GM12878 (cell line): ENCODE measurements around the gene ZBTB7B. TPM values are rescaled to one million over a fixed set of nuclear protein-coding genes. Genes with fewer than 3 reads are reported as not detected.

ENCODE experiments used
- CUX1 ChIP-seq: IDR thresholded peaks from 2 replicates; pipeline ENCODE4 v1.6.1; 2012; ENCODE audit warnings: improper control_type of control experiment, low read depth, low read length; ENCODE audit not compliant: insufficient replicate concordance
- DPF2 ChIP-seq: fragments of 450-650 bp; IDR thresholded peaks from 2 replicates; pipeline ENCODE4 v1.6.1; 2017; ENCODE audit warnings: mild to moderate bottlenecking
- ETV6 ChIP-seq, 2 experiments: fragments of 450-650 bp in 1 of 2; IDR thresholded peaks in 1 of 2; conservative IDR thresholded peaks in 1 of 2; 2 replicates each; pipeline ENCODE4 v1.6.1; 2014; ENCODE audit warnings: antibody characterized with exemption in 1 of 2, borderline replicate concordance in 1 of 2, low read depth in 1 of 2, mild to moderate bottlenecking in 1 of 2, moderate library complexity in 1 of 2
- FOXK2 ChIP-seq: fragments of 450-650 bp; IDR thresholded peaks from 2 replicates; pipeline ENCODE4 v1.6.1; 2017; ENCODE audit warnings: mild to moderate bottlenecking, moderate library complexity
- HCFC1 ChIP-seq: fragments of 150-350 bp; IDR thresholded peaks from 2 replicates; pipeline ENCODE4 v1.6.1; 2014; ENCODE audit warnings: low read length
- KDM1A ChIP-seq: fragments of 200-600 bp; sonication (generic); IDR thresholded peaks from 2 replicates; pipeline ENCODE4 v1.6.1; 2016; ENCODE audit warnings: borderline replicate concordance
- KLF5 ChIP-seq: fragments of 450-650 bp; IDR thresholded peaks from 2 replicates; pipeline ENCODE4 v1.6.1; 2014; ENCODE audit warnings: mild to moderate bottlenecking; ENCODE audit not compliant: partially characterized antibody
- LARP7 ChIP-seq: fragments of 450-650 bp; IDR thresholded peaks from 2 replicates; pipeline ENCODE4 v1.6.1; 2017; ENCODE audit warnings: mild to moderate bottlenecking
- POLR2A ChIP-seq: IDR thresholded peaks from 2 replicates; pipeline ENCODE4 v1.6.1; 2011; ENCODE audit warnings: low read depth, mild to moderate bottlenecking, low read length
- RBBP5 ChIP-seq: fragments of 200-600 bp; sonication (generic); conservative IDR thresholded peaks from 2 replicates; pipeline ENCODE4 v1.6.1; 2016
- RFX5 ChIP-seq: IDR thresholded peaks from 2 replicates; pipeline ENCODE4 v1.6.1; 2011; ENCODE audit warnings: low read depth, low read length, improper control_type of control experiment
- SREBF2 ChIP-seq: IDR thresholded peaks from 2 replicates; pipeline ENCODE4 v1.6.1; 2012; ENCODE audit warnings: mild to moderate bottlenecking, low read length
- SUZ12 ChIP-seq: fragments of 200-600 bp; sonication (generic); IDR thresholded peaks from one replicate; pipeline ENCODE4 v1.6.1; 2018; ENCODE audit warnings: antibody characterized with exemption, mild to moderate bottlenecking; ENCODE audit not compliant: unreplicated experiment
- polyA plus RNA-seq, 11 experiments: library from polyadenylated mRNA; depleted of rRNA in 4 of 11; unstranded in 6 of 11; stranded (reverse) in 5 of 11; fragments of >200 nt; fragmentation: Nextera tagmentation in 4 of 11; fragmentation: Illumina TruSeq in 1 of 11; extraction: Ambion mirVana in 4 of 11; extraction: Trizol in 1 of 11; gene quantifications; 1 replicate in 1 of 11; 2 replicates in 10 of 11; pipeline versions ENCODE4 v1.2.1 to v1.2.3, GENCODE V29; 2011 to 2016; ENCODE audit warnings: inconsistent platforms in 2 of 11, missing spikeins in 2 of 11, low read depth in 1 of 11
- total RNA-seq, 4 experiments: library from RNA; depleted of rRNA in 3 of 4; stranded (reverse); fragments of >200 nt in 3 of 4; fragmentation: Illumina TruSeq in 1 of 4; extraction: Trizol in 1 of 4; gene quantifications; 2 replicates each; pipeline versions ENCODE4 v1.2.1 to v1.2.3, GENCODE V29; 2013 to 2021
- TF ChIP-seq, protein P1 (sequence below): fragments of 450-650 bp; IDR thresholded peaks from 2 replicates; pipeline ENCODE4 v1.6.1; 2016; ENCODE audit warnings: mild to moderate bottlenecking
- TF ChIP-seq, protein P2 (sequence below): fragments of 450-650 bp; IDR thresholded peaks from 2 replicates; pipeline ENCODE4 v1.6.1; 2017; ENCODE audit warnings: mild to moderate bottlenecking, moderate library complexity
- TF ChIP-seq, protein P3 (sequence below): fragments of 450-650 bp; formaldehyde crosslinking; IDR thresholded peaks from 2 replicates; pipeline ENCODE4 v1.4.0; 2020; ENCODE audit warnings: mild to moderate bottlenecking, moderate library complexity

ZBTB7B gene
- total and polyA plus RNA-seq, 10 of the 15 experiments (the other 5 are each of a cell fraction or from before 2014, with no cell fraction given), result 0.11 to 44.9 (median 11.3) TPM

GRCh38 chr1:155000726-155001424 is 1.7 kb upstream of the ZBTB7B start (continued):
- TF ChIP-seq KLF5 (peak; percentile 82), DPF2 (peak; percentile 83), RBBP5 (no peak), KDM1A (no peak), RFX5 (no peak; the same call in 1 of the 2 replicates), FOXK2 (no peak), SUZ12 (no peak), SREBF2 (no peak), HCFC1 (peak; percentile 41; the same call in 1 of the 2 replicates), CUX1 (no peak), LARP7 (peak; percentile 69), POLR2A (peak; percentile 63; the same call in 1 of the 2 replicates), ETV6 (conservative IDR thresholded peaks at IDR 0.05 in 1 of 2, IDR thresholded peaks at IDR 0.05 in 1 of 2; ENCODE audit: borderline replicate concordance in 1 of 2, low read depth in 1 of 2) (no peak)
- TF ChIP-seq, protein P1, sequence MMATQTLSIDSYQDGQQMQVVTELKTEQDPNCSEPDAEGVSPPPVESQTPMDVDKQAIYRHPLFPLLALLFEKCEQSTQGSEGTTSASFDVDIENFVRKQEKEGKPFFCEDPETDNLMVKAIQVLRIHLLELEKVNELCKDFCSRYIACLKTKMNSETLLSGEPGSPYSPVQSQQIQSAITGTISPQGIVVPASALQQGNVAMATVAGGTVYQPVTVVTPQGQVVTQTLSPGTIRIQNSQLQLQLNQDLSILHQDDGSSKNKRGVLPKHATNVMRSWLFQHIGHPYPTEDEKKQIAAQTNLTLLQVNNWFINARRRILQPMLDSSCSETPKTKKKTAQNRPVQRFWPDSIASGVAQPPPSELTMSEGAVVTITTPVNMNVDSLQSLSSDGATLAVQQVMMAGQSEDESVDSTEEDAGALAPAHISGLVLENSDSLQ, result peak; percentile 60
- TF ChIP-seq, protein P2, sequence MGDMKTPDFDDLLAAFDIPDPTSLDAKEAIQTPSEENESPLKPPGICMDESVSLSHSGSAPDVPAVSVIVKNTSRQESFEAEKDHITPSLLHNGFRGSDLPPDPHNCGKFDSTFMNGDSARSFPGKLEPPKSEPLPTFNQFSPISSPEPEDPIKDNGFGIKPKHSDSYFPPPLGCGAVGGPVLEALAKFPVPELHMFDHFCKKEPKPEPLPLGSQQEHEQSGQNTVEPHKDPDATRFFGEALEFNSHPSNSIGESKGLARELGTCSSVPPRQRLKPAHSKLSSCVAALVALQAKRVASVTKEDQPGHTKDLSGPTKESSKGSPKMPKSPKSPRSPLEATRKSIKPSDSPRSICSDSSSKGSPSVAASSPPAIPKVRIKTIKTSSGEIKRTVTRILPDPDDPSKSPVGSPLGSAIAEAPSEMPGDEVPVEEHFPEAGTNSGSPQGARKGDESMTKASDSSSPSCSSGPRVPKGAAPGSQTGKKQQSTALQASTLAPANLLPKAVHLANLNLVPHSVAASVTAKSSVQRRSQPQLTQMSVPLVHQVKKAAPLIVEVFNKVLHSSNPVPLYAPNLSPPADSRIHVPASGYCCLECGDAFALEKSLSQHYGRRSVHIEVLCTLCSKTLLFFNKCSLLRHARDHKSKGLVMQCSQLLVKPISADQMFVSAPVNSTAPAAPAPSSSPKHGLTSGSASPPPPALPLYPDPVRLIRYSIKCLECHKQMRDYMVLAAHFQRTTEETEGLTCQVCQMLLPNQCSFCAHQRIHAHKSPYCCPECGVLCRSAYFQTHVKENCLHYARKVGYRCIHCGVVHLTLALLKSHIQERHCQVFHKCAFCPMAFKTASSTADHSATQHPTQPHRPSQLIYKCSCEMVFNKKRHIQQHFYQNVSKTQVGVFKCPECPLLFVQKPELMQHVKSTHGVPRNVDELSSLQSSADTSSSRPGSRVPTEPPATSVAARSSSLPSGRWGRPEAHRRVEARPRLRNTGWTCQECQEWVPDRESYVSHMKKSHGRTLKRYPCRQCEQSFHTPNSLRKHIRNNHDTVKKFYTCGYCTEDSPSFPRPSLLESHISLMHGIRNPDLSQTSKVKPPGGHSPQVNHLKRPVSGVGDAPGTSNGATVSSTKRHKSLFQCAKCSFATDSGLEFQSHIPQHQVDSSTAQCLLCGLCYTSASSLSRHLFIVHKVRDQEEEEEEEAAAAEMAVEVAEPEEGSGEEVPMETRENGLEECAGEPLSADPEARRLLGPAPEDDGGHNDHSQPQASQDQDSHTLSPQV, result no peak
- TF ChIP-seq, protein P3, sequence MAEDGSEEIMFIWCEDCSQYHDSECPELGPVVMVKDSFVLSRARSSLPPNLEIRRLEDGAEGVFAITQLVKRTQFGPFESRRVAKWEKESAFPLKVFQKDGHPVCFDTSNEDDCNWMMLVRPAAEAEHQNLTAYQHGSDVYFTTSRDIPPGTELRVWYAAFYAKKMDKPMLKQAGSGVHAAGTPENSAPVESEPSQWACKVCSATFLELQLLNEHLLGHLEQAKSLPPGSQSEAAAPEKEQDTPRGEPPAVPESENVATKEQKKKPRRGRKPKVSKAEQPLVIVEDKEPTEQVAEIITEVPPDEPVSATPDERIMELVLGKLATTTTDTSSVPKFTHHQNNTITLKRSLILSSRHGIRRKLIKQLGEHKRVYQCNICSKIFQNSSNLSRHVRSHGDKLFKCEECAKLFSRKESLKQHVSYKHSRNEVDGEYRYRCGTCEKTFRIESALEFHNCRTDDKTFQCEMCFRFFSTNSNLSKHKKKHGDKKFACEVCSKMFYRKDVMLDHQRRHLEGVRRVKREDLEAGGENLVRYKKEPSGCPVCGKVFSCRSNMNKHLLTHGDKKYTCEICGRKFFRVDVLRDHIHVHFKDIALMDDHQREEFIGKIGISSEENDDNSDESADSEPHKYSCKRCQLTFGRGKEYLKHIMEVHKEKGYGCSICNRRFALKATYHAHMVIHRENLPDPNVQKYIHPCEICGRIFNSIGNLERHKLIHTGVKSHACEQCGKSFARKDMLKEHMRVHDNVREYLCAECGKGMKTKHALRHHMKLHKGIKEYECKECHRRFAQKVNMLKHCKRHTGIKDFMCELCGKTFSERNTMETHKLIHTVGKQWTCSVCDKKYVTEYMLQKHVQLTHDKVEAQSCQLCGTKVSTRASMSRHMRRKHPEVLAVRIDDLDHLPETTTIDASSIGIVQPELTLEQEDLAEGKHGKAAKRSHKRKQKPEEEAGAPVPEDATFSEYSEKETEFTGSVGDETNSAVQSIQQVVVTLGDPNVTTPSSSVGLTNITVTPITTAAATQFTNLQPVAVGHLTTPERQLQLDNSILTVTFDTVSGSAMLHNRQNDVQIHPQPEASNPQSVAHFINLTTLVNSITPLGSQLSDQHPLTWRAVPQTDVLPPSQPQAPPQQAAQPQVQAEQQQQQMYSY (CRISPR knock-in tag), result no peak
